Suppressor macrophage (primary cell): ENCODE results near the gene ALOX12.
A peak's percentile ranks its signal among the peaks of the same experiment; 100 is the strongest.

Source experiments
- DNase-seq, 4 experiments: peaks; one replicate each; pipeline ENCODE4 v3.0.0-alpha.2; 2020 to 2022

The ALOX12 gene

GRCh38 chr17:7022781-7023571 is 27.1 kb downstream of the ALOX12 start, which contains the start of gene BCL6B:
TSS of gene BCL6B (plus strand) at chr17:7023050. CDS start at chr17:7023672, 622 bp downstream.
- DNase-seq: no peak

- peak; percentile 94 to 95 (median 94) for DNase-seq
Measured at GRCh38 chr17:7023576-7024401, 27.9 kb downstream of the ALOX12 start.

GRCh38 chr17:7024402-7024785 is 28.5 kb downstream of the ALOX12 start:
- no peak for DNase-seq

GRCh38 chr17:7025245-7025644 is 29.4 kb downstream of the ALOX12 start:
- no peak for DNase-seq

GRCh38 chr17:7026471-7027115 is 30.7 kb downstream of the ALOX12 start:
- no peak for DNase-seq

- DNase-seq: no peak
Measured at GRCh38 chr17:7027335-7027734, 31.5 kb downstream of the ALOX12 start.

- DNase-seq: no peak
Measured at GRCh38 chr17:7029096-7029495, 33.2 kb downstream of the ALOX12 start.

GRCh38 chr17:7029659-7030058 is 33.8 kb downstream of the ALOX12 start:
- peak; percentile 37 to 67 (median 64) for DNase-seq

GRCh38 chr17:7034955-7035590 is 39.2 kb downstream of the ALOX12 start:
- no peak for DNase-seq

- DNase-seq: peak; percentile 96 to 98 (median 98)
Measured at GRCh38 chr17:7035591-7036368, 39.9 kb downstream of the ALOX12 start, which contains the start of gene SLC16A13. TSS of gene SLC16A13 (plus strand) at chr17:7036015. CDS start at chr17:7036383, 368 bp downstream.

- no peak for DNase-seq
Measured at GRCh38 chr17:7038025-7038862, 42.4 kb downstream of the ALOX12 start.

- DNase-seq: no peak
Measured at GRCh38 chr17:7039832-7040231, 44.0 kb downstream of the ALOX12 start.

- no peak for DNase-seq
Measured at GRCh38 chr17:7041607-7042500, 46.0 kb downstream of the ALOX12 start.

- DNase-seq: peak in 2 of 4 experiments; percentile 24 to 35
Measured at GRCh38 chr17:7042501-7043181, 46.8 kb downstream of the ALOX12 start.

GRCh38 chr17:7043182-7043496 is 47.3 kb downstream of the ALOX12 start:
- no peak for DNase-seq

GRCh38 chr17:7043497-7044198 is 47.8 kb downstream of the ALOX12 start, which contains the start of gene SLC16A11:
TSS of gene SLC16A11 (minus strand) at chr17:7044092. CDS start at chr17:7043513, 579 bp downstream.
- peak in 3 of 4 experiments; percentile 30 to 64 (median 40) for DNase-seq

GRCh38 chr17:7045492-7046126 is 49.8 kb downstream of the ALOX12 start:
- DNase-seq: peak; percentile 71 to 88 (median 80)
